Umbilical cord (tissue), 2 donors: ENCODE results near the gene CDH4. TPM values are rescaled to one million over a fixed set of nuclear protein-coding genes. Genes with fewer than 3 reads are reported as not detected.
"Not testable (repeated sequence)": the region's sequence is repeated elsewhere in the genome, so short reads cannot be mapped to it uniquely, and the experiment has no call there.

Experiments
- DNase-seq: peaks from one replicate; pipeline ENCODE4 v3.0.0-alpha.2; 2015; ENCODE audit warnings: low spot score
- total RNA-seq: library from RNA; depleted of rRNA; stranded (reverse); fragments of >200 nt; gene quantifications from one replicate; pipeline ENCODE4 v1.2.3, GENCODE V29; 2014; ENCODE audit warnings: low replicate concordance; ENCODE audit not compliant: insufficient read depth

The CDH4 gene
- total RNA-seq, 1 donor from 2014 or later: 0.48 TPM

DNA sequence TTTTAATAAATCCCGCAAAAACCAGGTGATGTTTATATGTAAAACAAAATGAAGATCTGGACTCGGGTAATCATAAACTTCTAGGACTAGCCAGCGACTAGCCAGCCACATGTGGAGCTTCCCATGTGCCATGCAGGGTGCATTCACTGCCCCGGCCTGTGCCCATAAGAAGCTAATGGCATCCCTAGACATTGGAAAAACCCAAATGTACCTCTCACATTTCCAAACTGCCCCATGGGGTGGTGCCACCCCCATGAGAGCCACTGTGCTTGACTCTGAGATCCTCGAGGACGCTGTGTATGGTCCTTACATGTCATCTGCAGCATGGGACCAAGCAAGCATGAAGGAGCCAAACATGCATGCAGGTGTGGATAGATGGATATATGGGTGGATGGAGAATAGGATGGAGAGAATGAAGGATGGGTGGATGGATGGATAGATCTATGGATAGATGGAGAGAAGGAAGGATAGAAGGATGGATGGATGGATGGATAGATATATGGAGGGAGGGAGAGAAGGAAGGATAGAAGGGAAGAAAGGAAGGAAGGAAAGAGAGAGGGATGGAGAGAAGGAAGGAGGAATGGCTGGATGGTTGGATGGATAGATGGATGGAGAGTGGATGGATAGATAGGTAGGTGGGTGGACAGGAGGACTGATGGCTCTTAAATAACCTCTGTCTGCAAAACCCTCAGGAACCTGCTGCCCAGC lies 203.6 kb downstream of the CDH4 start:
- no peak for DNase-seq

DNA sequence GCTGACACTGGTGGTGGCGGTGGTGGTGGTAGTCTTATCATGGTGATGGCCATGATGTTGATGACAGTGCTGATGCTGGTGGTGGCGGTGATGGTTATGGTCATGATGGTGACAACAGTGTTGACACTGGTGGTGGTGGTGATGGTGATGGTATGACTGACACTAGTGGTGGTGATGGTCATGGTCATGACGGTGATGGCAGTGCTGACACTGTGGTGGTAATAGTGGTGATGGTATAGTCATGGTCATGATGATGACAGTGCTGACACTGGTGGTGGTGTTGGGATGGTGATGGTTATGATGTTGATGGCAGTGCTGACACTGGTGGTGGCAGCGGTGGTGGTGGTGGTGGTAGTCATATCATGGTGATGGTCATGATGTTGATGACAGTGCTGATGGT lies 205.7 kb downstream of the CDH4 start:
- no peak for DNase-seq

DNA sequence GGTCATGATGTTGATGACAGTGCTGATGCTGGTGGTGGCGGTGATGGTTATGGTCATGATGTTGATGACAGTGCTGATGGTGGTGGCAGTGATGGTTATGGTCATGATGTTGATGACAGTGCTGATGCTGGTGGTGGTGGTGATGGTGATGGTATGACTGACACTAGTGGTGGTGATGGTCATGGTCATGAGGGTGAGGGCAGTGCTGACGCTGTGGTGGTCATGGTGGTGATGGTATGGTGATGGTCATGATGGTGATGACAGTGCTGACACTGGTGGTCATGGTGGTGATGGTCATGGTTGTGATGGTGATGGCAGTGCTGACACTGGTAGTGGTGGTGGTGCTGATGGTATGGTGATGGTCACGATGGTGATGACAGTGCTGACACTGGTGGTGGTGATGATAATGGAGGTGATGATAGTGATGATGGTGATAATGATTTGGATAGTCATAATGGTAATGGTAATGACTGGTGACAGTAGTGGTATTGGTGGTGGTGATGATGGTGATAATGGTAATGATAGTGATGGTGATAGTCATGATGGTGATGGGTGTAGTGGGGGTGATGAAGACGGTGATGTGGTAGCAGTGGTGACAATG lies 206.2 kb downstream of the CDH4 start:
- no peak for DNase-seq

DNA sequence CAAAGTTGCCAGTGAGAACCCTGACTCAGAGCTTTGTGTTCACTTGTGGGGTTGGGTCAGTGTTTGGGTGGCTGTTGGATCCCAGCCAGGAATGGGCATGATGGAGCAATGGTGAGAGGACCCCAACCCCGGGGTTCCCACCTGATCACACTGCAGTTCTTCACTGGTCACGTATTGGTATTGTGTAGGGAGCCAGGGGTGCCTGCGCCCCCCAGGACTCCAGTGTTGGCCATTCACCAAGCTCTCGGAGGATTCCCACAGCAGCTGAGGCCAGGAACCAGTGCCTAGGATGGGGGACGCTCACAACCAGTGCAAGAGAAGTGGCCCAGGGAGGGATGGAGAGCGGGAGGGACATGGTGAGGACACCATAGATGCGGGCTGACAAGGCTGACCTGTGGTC lies 207.2 kb downstream of the CDH4 start:
- no peak for DNase-seq

DNA sequence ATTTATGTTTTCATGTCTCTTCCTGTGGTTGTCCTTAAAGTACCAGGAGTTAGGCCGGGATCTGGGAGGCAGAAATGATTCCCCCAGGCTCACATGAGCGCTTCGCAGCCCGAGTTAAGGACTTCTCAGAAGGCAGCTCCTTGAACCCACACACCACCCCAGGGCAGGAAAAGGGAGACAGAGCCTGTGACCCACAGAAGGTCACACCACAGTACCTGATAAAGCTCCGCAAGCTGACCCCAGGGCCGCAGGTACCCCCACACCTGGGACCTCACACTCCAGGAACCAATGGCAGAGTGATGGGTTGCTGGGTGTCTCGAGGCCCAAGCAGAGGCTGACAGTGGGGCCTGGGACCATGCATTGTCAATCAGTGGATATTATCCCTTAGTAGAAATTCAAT lies 207.6 kb downstream of the CDH4 start:
- no peak for DNase-seq

DNA sequence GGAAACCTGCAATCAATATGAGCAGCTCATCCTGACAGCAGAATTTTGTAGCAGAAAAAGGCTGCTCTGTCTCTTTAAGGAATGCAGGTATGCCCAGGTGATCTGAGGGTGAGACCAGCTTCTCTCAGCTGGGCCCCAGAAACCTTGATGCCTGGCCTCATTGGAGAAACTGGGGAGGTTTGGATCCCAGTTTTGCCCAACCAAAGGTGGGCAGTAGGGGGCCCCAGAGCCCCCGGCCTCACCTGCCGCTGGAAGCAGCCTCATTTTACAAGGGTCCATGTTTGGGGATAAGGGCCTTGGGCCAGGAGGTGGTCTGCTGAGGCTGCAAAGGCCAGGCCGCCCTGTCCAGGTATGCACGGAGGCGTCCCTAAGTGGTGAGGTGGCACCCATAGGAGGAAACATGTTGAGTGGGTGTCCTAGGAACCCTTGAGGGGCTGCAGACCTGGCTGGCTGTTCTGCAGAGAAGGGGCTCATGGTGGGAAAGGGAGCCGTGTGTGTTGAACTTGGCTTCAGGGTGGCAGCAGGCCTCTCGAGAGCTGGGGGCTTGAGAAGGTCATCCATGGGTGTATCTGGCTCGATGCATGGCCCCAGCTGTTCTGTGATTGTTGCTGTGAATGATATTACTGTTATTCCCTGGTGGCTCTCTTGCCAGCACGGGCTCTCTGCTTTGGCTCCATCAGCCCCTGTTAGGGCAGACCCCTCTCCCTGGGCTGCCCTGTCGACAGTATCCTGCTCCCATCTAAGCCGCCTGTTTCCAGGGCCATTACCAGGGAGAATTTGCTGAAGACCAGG lies 208.4 kb downstream of the CDH4 start:
- no peak for DNase-seq

DNA sequence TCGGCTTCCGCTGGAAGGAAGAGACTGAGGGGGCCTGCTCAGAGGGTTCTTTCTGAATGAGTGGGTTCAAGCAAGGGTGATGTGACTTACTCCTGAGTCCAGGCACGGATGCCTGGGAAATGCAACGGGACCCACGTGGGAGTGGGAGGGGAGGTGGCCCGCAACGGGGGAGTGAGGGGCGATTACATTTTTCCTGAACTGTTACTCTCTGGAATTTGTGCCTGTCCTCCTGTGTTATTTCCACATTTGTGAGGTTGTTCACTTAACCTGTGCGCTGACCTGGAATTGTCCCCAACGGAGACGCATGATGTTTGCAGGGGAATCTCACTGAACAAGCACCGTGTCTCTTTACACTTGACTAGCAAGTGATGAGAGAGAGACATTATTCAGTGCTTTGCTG lies 209.4 kb downstream of the CDH4 start:
- no peak for DNase-seq

DNA sequence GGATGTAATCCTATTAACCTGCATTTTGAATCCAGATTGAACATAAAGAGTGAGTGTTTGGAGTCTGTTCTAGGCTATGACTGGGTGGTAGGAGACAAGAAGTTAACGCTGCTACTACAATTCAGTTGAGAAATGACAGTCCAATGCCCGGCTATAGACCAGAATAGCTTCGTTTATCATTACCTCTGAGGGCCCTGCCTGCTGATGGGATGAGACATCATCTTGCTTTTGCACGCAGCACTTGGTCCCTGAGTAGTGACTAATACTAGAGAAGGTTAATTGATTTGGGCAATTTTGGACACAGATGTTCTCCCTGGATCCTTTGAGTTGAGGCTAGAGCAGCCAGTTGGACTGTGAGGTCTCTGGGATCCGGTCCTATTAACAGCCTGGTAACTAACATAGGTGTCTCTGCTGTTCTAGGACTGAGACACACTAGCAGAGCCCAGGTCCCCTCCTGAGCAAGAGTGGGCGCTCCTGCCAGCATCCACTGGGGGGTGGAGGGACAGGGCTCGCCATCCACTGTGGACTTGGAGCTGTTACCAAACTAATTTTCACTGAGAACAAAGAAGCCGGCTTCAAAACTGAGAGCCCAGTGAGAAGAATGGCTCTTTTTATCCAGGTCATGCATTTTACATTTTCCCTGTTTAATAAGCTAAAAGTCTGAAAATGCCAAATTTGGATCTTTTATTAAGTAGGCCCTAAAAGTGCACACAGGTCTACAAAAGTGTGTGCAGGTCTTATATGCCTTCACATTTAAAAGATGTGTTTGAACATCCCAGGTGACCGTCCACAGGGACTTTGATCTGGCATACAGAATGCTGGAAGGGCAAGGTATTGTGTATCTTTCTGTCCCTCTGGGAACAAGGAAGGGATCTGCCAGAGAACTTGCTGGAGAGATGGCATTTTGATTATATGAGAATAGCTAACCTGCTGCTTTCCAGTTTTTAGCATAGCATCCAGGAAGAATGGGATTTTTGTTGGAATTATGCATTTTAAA lies 212.5 kb downstream of the CDH4 start:
- DNase-seq: no peak

DNA sequence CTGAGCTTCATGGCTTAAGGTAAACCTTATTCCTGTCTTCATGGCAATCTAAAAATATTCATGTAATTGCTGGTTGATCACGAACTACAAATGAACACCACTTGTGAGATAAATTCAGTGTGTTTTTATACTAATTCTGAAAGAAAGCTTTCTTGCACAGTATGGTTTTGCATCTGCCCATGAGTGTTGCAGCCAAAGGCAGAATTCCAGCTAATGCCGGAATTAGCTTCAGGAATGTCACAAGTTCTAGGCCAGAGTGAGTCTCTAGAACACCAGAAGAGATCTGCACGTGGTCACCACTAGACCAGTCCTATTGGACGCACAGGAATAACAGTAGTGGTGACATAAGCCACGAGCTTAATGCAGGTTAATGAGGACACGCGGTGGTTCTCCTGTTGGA lies 223.7 kb downstream of the CDH4 start:
- DNase-seq: no peak

DNA sequence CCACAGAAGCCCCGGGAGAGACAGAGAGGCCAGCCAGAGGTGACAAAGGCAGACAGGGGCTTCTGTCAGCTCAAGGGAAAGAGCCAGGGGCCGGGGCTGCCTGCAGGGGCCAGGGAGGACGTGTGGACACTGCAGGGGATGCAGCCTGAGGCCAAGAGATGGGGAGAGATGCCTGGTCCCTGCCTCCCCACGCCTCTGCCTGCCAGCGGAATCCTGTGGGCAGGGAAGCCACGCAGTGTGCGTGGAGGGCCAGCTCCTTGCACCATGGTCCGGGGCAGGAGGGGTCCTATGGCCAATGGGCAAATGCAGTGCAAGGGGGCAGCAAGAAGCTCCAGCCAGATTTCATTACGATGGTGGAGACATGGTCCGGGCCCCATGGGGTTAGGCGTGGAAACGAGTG lies 224.9 kb downstream of the CDH4 start:
- DNase-seq: no peak

DNA sequence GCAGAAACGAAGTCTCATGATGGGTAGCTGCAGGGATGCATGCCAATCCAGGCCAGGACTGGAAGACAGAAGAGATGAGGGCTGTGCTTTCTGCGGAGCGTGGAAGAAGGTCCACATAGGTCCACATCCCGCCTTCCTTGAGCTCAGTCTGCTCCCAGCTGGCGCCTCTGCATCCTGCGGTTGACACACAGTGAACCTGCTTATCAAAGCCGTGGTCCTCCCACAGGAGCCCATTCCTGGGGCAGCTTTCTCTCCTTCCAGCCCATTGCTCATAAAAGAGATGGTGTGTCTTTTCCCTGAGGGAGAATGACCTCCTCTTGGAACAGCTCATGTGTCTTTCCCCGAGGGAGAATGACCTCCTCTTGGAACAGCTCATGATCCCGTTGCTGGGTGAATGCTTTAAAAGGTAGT lies 225.4 kb downstream of the CDH4 start:
- DNase-seq: no peak

DNA sequence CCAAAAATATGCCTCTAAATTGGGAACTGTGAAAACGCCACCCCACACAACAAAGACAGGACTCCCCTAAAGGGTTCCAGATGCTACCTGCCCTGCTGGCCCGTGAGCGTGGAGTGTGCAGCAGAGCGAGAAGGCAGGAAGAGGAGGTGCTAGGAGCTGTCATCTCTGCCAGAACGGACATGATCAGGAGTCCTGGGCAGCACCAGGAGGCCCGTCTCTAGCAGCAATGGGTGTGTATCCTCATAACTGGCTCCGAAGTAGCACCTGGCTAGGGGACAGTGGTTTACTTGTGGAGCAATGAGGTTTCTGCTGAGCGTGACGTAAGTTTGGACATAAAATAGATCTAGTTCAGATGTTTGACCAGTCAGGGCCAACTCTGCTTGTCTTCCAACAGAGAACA lies 226.0 kb downstream of the CDH4 start:
- no peak for DNase-seq

DNA sequence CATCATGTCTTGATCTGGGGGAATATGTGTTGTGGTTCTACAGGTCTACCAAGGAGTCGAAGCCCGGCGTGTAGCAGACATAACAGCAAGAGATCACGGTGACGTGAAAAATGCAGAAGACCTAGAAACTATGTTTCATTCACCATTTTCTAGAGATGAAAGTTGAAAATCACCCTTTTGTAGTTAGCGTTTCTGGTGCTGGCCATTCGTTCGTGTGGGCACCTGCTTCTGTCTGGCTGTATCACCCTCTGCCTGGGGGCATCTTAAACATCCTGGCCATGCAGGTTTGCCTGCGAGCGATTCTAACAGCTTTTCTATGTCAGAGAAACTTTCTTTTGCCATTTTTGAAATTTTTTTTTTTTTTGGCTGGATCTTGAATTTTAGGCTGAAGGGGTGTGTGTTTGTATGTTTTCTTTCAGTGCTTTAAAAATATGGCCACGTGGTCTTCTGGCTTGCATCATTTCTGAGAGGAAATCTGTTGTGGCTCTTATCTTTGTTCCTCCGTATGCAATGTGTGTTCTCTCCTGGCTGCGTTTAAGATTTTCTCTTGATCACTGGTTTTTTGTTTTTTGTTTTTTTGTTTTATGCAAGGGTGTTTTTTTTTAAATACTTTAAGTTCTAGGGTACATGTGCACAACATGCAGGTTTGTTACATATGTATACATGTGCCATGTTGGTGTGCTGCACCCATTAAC lies 226.7 kb downstream of the CDH4 start:
- DNase-seq: no peak

DNA sequence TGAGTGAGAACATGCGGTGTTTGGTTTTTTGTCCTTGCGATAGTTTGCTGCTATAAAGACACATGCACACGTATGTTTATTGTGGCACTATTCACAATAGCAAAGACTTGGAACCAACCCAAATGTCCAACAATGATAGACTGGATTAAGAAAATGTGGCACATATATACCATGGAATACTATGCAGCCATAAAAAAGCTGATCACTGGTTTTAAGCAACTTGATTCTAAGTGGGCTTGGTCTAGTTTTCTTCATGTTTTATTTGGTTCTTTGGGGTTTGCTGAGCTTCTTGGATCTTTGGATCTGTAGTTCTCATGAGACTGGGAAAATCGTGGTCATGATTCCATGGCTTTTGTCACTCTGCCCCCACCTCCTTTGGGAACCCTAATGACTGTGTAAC lies 227.4 kb downstream of the CDH4 start:
- not testable (repeated sequence) for DNase-seq

DNA sequence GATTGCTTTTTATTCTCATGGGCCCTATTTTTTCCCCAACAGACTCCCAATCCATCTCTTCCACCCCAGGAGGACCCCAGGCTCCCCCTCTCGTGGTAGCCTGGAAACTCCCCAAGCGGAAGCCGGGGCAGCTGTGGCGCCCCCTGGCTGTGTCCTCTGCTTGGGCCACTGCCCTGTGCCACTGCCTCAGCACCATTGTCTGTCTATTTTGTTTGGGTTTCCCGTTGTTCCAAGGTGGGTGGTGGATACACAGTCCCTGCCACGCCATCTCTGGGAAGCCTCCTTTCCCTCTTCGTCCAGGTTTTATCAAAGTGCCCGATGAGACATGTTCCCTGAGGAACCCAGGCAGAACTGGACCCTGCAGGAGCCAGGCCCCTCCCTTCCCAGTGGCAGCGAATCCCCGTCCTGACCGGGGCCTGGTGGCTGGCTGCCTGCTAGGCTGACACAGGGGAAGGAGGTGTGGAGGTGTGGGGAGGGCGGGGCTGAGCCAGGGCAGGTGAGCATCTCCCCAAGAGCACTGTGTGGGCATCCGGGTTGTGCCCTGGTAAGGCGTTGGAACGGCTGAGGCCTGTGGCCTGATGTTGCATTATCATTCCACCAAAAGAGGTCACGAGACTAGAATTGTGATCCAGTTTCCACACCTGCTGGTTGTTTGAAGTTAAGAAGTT lies 228.2 kb downstream of the CDH4 start:
- DNase-seq: no peak

DNA sequence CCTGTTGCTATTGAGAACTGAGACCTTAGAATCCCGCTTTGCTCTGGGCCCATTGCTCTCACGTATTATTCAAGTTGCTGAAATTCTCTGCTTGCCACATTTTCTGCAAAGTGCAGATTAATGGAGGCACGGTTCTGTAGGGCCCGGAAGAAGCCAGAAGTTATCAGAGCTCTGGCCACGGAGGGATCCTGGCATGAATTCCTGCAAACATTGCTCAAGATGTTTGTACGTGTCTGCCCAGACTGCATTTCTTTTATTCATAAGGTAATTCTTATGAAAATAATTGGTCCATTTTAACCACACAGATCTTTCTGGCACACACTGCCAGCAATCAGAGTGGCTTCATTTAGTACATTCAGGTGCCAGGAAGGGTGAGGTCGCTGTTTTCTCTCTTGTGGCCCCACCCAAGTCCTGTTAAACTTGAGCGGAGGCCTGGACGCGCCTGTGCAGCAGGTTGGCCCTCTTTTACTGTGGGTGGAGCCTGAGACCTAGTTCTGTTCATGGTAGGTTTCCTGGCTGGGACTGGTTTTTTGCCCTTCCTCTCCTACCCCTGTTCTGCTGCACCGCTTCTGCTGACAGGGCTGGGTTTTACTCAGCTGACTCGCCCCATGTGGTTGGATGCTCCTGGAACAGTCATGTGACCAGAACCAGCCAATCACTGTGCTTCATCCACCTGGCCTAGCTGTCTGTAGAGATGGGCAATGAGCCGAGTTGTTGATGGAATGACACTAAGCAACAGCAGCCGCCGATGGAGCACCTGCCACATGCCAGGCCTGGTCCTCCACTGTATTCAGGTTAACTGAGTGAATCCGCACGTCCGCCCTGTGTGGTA lies 230.2 kb downstream of the CDH4 start:
- DNase-seq: no peak

DNA sequence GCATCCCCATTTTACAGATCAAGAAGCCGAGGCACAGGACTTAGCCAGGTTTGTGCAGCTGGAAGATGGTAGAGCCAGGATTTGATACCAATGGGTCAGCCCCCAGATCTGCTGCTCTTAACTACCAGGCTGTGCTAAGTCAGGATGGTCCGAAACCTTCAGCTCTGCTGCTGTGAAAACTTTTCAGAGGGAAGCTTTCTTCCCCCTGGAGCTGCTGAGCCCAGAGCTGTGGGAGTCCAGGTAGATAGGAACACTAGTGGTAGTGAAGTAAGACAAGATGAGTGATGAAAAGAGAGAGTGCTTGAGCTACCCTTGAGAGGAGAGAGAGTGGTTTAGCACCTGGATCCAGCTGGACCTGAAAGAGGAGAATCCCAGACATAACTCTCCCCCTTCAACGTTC lies 230.8 kb downstream of the CDH4 start:
- no peak for DNase-seq

DNA sequence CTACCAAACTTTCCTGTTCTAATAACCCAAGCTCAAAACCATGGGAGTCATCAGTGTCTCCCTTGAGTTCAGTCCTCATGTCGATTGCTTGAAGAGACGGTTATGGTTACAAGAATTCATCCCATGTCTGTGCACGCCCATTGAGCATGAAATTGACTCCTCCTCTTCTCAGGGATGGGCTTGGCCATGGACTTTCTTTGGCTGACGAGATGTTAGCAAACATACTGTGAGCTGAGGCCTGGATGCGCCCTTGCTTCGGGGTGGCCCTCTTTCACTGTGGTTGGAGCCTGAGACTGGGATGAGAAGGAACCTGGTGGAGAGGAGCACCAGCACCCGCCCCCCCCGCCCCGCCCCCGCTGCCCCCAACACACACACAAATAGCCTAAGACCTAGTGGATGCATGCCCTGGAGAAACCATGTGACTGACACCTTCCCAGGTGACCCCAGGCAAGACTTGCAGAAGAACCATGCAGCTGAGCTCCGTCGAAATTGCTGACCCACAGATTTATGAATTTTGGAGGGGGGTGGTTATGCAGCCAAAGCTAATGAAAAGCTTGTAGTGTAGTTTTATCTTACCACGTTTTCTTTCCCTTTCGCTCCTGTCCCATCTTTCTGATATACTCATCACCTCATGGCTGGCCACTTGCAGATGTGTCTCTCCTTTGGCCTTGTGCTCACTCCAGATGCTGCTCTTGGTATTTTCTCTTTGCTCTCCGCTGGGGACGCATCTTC lies 231.4 kb downstream of the CDH4 start:
- no peak for DNase-seq

DNA sequence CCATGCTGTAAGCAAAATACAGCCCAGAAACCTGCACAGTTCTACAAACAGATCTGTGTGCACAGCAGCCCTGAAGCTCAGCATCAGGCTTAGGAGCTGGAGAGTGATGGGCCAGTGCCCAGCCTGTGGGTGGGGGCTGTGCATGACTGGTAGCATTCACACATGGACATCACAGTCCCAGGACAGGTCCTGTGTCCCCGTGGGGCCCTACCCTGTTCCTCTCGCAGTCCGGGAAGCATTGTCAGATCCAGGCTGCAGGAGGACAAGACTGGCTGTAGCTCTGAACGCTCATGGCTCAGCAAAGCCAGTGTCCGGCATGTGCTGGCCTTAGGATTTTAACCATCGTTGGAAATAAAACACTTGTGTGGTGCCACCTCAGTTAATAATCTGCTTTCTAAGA lies 234.1 kb downstream of the CDH4 start:
- no peak for DNase-seq
